Endodermal cell (in vitro differentiated cells): ENCODE data around the gene SFTPD. TPM values are rescaled to one million over a fixed set of nuclear protein-coding genes. Genes with fewer than 3 reads are reported as not detected.

ENCODE experiments used
- DNase-seq: peaks from one replicate; pipeline ENCODE4 v3.0.0-alpha.2; 2017
- H3K27ac ChIP-seq: 2 replicates; pipeline ENCODE4 v1.5.1; 2013; ENCODE audit warnings: mild to moderate bottlenecking, low read depth, low read length, moderate library complexity
- H3K27me3 ChIP-seq: 2 replicates; pipeline ENCODE4 v1.6.1; 2013; ENCODE audit warnings: mild to moderate bottlenecking, low read length, moderate library complexity; ENCODE audit not compliant: insufficient read depth, control insufficient read depth, poor library complexity, severe bottlenecking
- H3K36me3 ChIP-seq: 2 replicates; pipeline ENCODE4 v1.7.0; 2013; ENCODE audit warnings: mild to moderate bottlenecking, low read length, moderate library complexity; ENCODE audit not compliant: control insufficient read depth, insufficient read depth
- H3K4me1 ChIP-seq: one replicate; pipeline ENCODE4 v1.7.0; 2013; ENCODE audit warnings: low read length; ENCODE audit not compliant: control insufficient read depth, insufficient read depth
- H3K4me3 ChIP-seq: 2 replicates; pipeline ENCODE4 v1.5.1; 2013; ENCODE audit warnings: mild to moderate bottlenecking, low read length, moderate library complexity
- H3K9ac ChIP-seq: 2 replicates; pipeline ENCODE4 v1.6.1; 2013; ENCODE audit warnings: mild to moderate bottlenecking, low read length, moderate library complexity; ENCODE audit not compliant: poor library complexity, severe bottlenecking; ENCODE audit errors: extremely low read depth
- H3K9me3 ChIP-seq: 2 replicates; pipeline ENCODE4 v1.6.1; 2013; ENCODE audit warnings: mild to moderate bottlenecking, low read length, moderate library complexity; ENCODE audit not compliant: control insufficient read depth
- H3K27ac Mint-ChIP-seq: 2 replicates; pipeline ENCODE4 v1.8.0; 2020; ENCODE audit warnings: mixed read lengths
- H3K27me3 Mint-ChIP-seq: 2 replicates; pipeline ENCODE4 v1.8.0; 2021; ENCODE audit warnings: mild to moderate bottlenecking, mixed read lengths; ENCODE audit not compliant: insufficient read depth
- H3K36me3 Mint-ChIP-seq: 2 replicates; pipeline ENCODE4 v1.8.0; 2020; ENCODE audit warnings: low read depth, mixed read lengths
- H3K4me1 Mint-ChIP-seq: 2 replicates; pipeline ENCODE4 v1.8.0; 2020; ENCODE audit warnings: mixed read lengths
- H3K4me3 Mint-ChIP-seq: 2 replicates; pipeline ENCODE4 v1.8.0; 2020; ENCODE audit warnings: mild to moderate bottlenecking, moderate library complexity, mixed read lengths
- H3K9me3 Mint-ChIP-seq: 2 replicates; pipeline ENCODE4 v1.8.0; 2020; ENCODE audit warnings: mild to moderate bottlenecking, mixed read lengths
- WGBS, 2 experiments: methylation state at CpG; one replicate each; pipeline versions ENCODE4 v1.1.5 to v1.1.7; 2013; ENCODE audit warnings: missing lambda C conversion rate in 2 of 2, mixed read lengths in 1 of 2; ENCODE audit not compliant: insufficient coverage in 1 of 2, insufficient read length in 1 of 2; 5-methylcytosine and 5-hydroxymethylcytosine counted together
- total RNA-seq, 2 donors: library from RNA; stranded (reverse); fragmentation: NEBNext Ultra II Directional in 1 of 2; extraction: Animal tissue kit (Norgen Biotek cat#: 25700) in 1 of 2; gene quantifications; 2 replicates in 1 of 2; 3 replicates in 1 of 2; pipeline ENCODE4 v1.2.1, GENCODE V29; 2021
- TF ChIP-seq, protein P1 (sequence below): fragments of 200-600 bp; sonication (generic); conservative IDR thresholded peaks from 2 replicates; pipeline ENCODE4 v1.5.0; 2021; ENCODE audit warnings: antibody characterized with exemption, mild to moderate bottlenecking

The SFTPD gene
- total RNA-seq, 2 donors from 2014 or later, result 0.42 to 0.86 TPM

DNA sequence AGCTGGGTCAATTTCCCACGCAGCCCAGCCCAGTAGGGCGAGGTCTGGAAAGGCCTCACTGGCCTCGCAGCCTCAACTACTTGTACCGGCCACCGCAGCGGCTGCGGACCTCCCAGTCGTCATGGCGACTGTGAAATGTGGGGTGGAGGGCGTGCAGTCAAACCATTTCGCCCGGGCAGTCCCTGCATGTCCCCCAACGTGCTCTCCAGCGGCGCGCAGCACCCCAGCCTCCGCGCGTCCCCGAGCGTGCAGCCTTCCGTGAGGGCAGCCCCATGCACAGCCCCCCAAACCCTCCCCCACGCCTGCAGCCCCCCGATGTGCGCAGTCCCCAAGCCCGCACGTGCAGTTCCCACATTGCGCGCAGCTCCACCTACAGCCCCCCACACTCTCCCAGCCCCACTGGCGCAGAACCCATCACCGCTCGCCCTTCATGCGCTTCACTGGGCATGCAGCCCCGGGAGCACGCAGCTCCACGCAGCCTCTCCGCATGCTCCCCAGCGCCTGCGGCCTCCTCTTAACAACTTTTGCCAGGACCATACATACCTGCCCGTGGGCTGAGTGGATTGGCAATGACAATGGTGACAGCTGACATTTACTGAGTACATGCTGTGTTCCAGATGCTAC lies 34.5 kb upstream of the SFTPD start:
- Mint-ChIP-seq H3K4me3 (no peak overlapping the region), H3K36me3 (no peaks in the 10 kb centered on the region), H3K27me3 (peaks cover 33% of the 10 kb centered on the region), H3K27ac (no peak overlapping the region), H3K9me3 (no peaks in the 10 kb centered on the region), H3K4me1 (peaks cover 4% of the 10 kb centered on the region)
- H3K9ac ChIP-seq, result no peak overlapping the region
- TF ChIP-seq, protein P1, sequence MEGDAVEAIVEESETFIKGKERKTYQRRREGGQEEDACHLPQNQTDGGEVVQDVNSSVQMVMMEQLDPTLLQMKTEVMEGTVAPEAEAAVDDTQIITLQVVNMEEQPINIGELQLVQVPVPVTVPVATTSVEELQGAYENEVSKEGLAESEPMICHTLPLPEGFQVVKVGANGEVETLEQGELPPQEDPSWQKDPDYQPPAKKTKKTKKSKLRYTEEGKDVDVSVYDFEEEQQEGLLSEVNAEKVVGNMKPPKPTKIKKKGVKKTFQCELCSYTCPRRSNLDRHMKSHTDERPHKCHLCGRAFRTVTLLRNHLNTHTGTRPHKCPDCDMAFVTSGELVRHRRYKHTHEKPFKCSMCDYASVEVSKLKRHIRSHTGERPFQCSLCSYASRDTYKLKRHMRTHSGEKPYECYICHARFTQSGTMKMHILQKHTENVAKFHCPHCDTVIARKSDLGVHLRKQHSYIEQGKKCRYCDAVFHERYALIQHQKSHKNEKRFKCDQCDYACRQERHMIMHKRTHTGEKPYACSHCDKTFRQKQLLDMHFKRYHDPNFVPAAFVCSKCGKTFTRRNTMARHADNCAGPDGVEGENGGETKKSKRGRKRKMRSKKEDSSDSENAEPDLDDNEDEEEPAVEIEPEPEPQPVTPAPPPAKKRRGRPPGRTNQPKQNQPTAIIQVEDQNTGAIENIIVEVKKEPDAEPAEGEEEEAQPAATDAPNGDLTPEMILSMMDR, result no peak
- no peaks in the 10 kb centered on the region for H3K36me3 ChIP-seq
- WGBS, 2 experiments, result 96 to 98% methylated on average over 20 to 36 of the region's 40 CpGs
- H3K27ac ChIP-seq, result no peak overlapping the region
- H3K4me3 ChIP-seq, result no peak overlapping the region
- no peaks in the 10 kb centered on the region for H3K9me3 ChIP-seq
- peaks cover 12% of the 10 kb centered on the region for H3K27me3 ChIP-seq
- H3K4me1 ChIP-seq, result no peaks in the 10 kb centered on the region
- no peak for DNase-seq

DNA sequence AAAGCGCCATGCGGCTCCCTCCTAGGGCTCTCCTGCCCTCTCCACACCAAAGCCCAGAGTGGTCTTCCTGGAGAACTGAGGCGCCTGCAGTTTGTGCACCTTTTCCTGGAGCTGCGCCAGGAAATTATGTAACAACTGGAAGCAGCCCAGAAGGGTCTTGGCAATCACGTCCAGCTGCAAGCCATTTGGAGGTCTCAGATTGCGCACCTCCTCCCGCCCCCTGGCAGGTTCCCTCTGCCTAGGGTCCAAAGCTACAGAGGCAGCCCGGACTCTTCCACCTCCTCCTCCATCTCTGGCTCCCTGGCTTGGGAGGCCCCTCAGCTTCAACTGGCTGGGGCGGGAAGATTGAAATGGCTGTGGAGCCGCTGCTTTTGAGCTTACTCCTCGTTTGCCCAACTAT lies 34.0 kb upstream of the SFTPD start:
- H3K4me1 ChIP-seq, result no peaks in the 10 kb centered on the region
- Mint-ChIP-seq H3K36me3 (no peaks in the 10 kb centered on the region), H3K4me1 (peaks cover 4% of the 10 kb centered on the region), H3K9me3 (no peaks in the 10 kb centered on the region), H3K4me3 (peak overlapping the region; percentile 71), H3K27ac (no peak overlapping the region), H3K27me3 (peaks cover 33% of the 10 kb centered on the region)
- H3K4me3 ChIP-seq, result no peak overlapping the region
- peaks cover 12% of the 10 kb centered on the region for H3K27me3 ChIP-seq
- peak; percentile 48 for DNase-seq
- TF ChIP-seq, protein P1, result no peak
- peaks cover 4% of the 10 kb centered on the region for H3K9me3 ChIP-seq
- 93 to 96% methylated on average over 4 to 11 of the region's 11 CpGs for WGBS, 2 experiments
- H3K9ac ChIP-seq, result no peak overlapping the region
- H3K27ac ChIP-seq, result no peak overlapping the region
- H3K36me3 ChIP-seq, result no peaks in the 10 kb centered on the region

DNA sequence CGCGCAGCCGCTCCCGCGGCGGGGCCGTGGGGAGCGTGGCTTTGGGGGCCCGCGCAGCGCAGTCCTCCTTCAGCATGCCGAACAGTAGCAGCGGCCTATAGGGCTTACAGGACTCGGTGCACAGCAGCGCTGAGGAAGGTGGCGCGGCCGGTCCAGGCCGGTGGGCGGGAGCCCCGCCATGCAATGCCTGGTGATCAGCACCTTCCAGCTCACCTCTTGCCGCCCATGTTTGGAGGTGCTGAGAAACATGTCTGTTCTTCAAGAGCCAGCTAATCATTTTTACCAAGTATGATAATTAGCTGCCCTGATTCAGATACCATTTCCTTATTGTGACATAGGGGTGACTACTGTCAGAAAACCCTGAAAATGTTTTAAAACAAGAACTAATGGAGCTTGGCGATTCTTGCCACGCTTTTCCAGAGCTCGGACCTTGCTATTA lies 33.5 kb upstream of the SFTPD start:
- Mint-ChIP-seq H3K27ac (no peak overlapping the region), H3K27me3 (peaks cover 33% of the 10 kb centered on the region), H3K9me3 (no peaks in the 10 kb centered on the region), H3K4me3 (peak overlapping the region; percentile 71), H3K4me1 (peaks cover 4% of the 10 kb centered on the region), H3K36me3 (no peaks in the 10 kb centered on the region)
- Histone ChIP-seq H3K27me3 (peaks cover 12% of the 10 kb centered on the region), H3K4me1 (no peaks in the 10 kb centered on the region), H3K9me3 (peaks cover 8% of the 10 kb centered on the region), H3K9ac (no peak overlapping the region), H3K4me3 (peak overlapping the region; percentile 74), H3K27ac (no peak overlapping the region), H3K36me3 (no peaks in the 10 kb centered on the region)
- WGBS, 2 experiments, result 10 to 19% methylated on average over 20 to 25 of the region's 25 CpGs
- TF ChIP-seq, protein P1, result no peak
- no peak for DNase-seq
